ENCODE measurements around the gene P2RY10.
"Not testable (repeated sequence)": the region's sequence is repeated elsewhere in the genome, so short reads cannot be mapped to it uniquely, and the experiment has no call there.

The P2RY10 gene
- 0 to 0.88 (median 0) reads per million in 17 experiments for total RNA-seq

GRCh38 chrX:78945186-78945912, at the start of gene P2RY10:
Gene P2RY10, plus strand, starts transcription at chrX:78945391. Its CDS starts 15,130 bp downstream, at chrX:78960521.
- no peak for DNase-seq

- DNase-seq: no peak
Measured at GRCh38 chrX:78922754-78923153, 22.4 kb upstream of the P2RY10 start.

DNA sequence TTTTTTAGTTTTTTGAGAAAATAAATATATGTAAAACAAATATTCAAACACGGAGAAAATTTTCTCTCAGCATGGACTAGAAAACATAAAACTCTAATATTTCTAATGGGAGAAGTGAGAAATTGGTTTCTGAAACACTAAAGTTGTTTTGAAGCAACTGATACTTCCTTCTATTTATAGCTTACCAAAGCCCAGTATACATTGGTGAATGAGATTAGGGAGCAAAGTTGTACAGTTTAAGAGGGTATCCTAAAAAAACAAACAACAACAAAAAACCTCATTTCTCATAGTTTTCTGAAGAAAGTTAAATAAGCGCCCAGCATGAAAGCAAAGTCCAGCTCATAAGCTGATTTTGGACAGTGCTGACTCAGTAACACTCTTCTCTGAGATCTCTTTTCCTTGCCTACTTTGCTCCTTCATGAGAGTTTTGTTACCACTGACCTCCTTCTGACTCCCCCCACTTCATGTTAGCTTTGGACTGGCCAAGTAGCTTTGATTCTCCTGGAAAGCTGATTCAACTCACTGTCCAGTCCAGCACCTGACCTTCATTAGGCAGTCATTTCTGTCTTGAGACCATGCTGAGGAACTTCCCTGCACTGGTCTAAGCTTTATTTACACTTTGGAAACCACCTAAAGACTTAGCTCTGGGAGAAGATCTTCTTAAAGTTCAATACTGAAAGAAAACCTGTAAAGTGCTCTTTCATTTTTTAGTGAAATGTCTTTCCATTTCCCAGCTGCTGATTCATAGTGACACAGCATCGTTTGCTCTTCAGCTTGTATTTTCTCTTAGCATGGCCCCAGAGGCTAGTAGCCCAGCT, 21.8 kb upstream of the P2RY10 start:
- DNase-seq: peak in 1 of 4 experiments; percentile 1

GRCh38 chrX:78931814-78932213, 13.4 kb upstream of the P2RY10 start:
- DNase-seq: peak in 2 of 4 experiments; percentile 3 to 12

GRCh38 chrX:78934866-78935265, 10.3 kb upstream of the P2RY10 start:
- DNase-seq: no peak

GRCh38 chrX:78944351-78944750, 840 bp upstream of the P2RY10 start:
- no peak for DNase-seq

- no peak for DNase-seq
Measured at GRCh38 chrX:78946178-78946931, 1.2 kb downstream of the P2RY10 start.

DNA sequence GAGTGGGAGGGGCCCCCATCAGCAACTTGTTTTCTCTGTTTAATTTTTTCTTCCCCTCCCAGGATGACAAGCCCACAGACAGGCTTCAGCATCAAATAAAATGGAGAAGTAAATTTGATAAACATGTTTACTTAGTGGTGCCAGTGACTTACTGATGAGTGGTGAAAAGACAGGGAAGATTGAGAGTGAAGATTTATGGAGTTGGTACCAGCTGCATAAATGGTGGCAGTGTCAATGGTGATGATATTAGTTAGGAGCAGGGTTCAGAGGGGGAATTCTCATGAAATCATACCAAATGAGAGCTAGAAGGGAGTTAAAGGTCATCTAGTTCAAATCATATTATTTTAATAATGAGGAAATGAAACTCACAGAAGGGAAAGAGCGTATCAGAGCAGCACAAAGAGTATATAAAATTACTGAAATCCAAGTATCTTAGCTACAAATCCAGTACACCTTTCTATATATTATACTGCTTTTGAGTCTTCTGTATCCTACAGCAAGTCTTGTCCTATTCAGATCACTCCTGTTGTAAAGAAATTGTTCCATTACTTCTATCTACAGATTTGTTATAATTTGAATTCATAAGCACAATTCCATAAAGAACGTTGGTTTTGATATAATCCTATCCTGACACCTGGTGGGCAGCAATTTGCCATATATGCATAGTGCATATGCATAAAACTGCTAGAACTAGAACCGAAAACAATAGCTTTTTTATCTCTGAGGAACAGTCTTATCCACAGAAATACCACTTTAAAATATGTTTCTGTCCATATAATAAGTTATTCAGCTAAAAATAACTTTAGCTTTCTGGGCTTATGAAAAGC, 5.0 kb downstream of the P2RY10 start:
- DNase-seq: no peak

DNA sequence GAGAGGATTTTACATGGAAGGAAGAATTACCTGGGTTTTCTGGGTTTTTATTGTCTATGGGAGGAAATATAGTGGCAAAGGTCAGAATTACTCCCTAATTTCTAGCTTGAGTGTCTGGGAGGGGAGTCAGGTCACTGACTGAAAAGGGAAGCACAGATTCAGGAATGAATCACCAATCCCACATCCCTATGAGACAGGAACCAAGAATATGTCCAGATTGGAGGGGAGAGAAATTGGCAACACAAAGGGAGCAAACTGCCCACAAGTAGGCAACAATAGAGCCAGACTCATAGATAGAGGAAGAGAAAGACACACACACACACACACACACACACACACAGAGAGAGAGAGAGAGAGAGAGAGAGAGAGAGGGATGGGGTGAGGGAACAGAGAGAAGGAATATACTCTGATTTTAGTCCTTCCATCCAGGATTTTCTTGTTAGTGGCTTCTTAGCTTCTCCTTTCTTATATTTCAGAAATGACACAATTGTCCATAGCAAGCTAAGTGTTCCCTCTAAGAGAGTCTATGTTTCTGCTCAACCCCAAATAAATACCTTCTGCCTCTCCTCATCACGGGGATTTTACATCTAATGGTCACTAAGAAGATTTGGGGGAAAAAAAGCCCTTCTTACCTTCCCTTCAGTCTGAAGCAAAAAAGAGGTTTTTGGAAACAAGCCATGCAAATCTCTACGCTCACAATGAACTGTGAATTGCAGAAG, 12.0 kb downstream of the P2RY10 start:
- DNase-seq: peak in 3 of 4 experiments; percentile 20 to 47 (median 41)

GRCh38 chrX:78957768-78958130, 12.6 kb downstream of the P2RY10 start:
- DNase-seq: no peak

DNA sequence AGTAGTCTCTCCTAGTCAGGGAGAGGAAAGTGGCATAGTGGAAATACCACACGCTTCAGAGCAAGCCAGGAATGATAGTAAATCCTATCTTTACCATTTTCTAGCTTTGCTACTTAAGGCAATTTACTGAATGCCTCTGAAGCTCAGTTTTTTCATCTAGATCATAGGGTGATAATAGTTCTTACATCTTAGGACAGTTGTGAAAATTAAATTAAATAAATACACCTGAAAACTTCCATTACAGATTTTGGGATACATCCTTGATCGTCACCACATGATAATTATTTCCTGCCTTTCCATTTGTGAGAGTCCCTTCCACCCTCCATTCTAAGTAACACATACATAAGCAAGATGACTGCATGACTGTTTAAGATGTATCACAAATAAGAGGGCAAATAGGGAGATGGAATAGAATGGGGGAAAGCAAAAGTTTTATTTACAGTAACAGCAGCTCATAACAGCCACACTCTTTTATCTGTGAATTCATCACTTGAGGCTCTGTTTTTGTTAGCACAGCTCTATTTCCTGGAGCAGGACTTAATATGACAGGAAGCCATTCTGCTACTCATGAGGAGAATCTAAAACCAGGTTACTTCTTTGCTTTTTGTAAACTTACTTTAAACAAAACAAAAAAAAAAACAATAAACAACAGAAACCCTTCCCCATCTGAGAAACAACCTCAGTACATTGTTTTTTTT, 13.4 kb downstream of the P2RY10 start:
- DNase-seq: no peak

DNA sequence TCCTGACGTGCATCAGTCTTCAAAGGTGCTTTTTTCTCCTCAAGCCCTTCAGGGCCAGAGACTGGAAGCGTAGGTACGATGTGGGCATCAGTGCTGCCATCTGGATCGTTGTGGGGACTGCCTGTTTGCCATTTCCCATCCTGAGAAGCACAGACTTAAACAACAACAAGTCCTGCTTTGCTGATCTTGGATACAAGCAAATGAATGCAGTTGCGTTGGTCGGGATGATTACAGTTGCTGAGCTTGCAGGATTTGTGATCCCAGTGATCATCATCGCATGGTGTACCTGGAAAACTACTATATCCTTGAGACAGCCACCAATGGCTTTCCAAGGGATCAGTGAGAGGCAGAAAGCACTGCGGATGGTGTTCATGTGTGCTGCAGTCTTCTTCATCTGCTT, 15.7 kb downstream of the P2RY10 start:
- no peak for DNase-seq

DNA sequence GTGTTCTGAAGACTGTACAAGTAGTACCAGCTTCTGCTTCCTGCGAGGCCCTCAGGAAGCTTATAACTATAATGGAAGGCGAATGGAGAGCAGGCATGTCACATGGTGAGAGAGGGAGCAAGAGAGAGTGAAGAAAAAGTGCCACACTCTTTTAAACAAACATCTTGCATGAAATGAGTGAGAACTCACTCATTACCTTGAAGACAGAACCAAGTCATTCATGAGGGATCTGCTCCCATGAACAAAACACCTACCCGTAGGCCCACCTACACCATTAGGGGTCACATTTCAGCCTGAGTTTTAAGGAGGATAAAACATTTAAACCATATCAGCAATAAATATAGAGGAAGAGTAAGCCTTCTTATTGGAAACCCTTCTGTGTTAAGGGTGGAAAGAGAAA, 19.4 kb downstream of the P2RY10 start:
- DNase-seq: no peak

DNA sequence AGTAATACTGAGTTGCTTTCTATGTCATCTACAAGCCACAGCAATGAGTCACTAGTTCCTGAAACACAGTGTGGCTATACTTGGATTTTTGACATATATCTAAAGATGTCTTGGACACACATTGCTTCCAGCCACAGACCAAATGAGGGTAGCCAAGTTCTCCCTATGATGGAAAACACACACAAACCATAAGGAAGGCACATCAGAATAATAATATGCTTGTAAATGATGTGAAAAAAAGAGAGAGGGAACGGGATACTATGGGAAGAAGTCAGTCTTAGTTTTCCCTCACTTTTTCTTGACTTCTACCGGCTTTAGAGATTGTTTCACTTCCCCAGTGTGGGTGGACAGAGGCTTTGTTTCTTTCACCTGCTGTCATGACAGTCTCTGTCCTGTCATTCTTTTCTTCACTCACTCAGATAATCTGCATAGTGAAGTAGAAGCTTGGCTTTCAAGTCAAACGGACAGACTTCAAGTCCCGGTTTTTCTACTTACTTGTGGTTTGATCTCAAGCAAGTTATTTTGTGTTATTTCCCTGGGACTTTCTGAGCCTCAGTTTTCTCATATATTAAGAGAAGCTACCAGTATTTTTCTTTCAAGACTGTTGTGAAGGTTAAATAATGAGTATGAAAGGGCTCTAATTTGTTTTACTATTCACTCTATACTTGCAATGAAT, 34.7 kb downstream of the P2RY10 start:
- peak in 3 of 4 experiments; percentile 1 to 31 (median 26) for DNase-seq

DNA sequence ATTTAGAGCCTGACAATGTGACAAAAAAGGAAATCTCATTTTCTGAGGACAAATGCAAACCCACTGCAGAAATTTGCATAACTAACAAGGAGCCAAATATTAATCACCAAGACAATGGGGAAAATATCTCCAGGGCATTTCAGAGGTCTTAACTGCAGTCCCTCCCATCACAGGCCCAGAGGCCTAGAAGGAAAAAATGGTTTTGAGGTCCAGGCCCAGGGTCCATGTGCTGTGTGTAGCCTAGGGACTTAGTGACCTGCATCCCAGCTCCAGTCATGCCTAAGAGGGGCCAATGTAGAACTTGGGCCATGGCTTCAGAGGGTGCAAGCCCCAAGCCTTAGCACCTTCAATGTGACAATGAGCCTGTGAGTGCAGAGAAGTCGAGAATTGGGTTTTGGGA, 44.2 kb downstream of the P2RY10 start:
- no peak for DNase-seq

DNA sequence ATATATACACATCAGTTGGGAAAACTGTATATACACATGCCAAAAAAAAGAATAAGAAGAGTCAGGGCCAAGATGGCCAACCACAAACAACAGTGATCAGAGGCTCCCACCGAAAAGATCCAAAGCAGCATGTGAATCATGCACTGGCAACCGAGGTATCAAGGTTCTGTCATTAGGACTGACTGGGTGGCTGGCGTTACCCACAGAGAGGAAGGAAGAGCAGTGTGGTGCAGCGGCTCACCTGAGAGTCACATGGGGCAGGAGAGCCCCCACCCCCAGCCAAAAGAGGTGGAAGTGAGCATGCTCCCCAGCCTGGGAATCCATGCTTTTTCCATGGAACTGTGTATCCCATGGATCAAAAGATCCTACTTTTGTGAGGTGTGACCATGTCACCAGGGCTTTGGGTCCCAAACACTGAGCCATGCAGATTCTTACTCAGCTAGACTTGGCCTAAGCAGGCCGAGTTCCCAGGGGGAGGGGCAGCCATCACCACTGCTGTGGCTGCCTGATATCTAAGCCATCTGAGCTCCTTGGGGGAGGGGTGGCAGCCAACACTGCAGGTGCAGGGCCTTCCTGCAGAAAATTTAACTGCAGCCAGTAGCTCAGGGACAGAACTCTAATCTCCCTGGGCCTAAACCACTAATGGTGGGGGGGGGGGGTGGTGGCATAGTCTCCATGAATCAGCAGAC, 52.8 kb downstream of the P2RY10 start:
- DNase-seq: no peak

GRCh38 chrX:79007540-79007939, 62.3 kb downstream of the P2RY10 start:
- not testable (repeated sequence) for DNase-seq
